ENCODE measurements around the gene COL28A1.

DNA sequence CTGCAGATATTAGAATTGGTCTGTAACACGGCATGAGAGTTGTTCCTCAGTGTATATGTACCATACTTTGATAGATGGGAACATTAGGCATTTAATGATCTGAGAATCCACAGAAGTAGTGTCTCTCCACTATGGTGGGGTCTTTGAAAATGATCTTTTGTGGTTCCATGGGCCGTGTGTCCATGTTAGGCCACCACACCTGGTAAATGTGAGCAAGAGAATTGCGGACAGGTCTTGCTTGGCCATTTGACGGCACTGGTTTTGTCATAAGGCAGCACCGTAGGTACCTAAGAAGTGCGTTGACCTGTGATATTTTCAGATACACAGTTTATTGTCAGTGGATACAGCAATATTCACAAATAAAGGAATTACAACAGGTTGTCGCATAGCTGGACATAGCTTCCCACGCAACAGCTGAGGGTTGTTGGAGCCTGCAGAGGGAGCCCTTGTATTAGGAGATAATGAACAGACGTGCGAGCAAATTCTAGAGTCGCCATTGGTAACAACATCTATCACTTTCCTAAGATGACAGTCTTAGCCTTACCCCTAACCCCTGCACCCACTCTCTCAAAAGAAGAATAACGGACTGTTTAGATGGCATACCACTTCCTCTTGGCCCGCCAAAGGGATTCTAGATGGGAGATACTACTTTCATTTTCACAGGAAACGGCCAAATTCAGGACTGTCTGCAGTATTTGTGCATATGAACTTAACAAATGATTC is 111.4 kb downstream of the COL28A1 start:
- TF ChIP-seq, protein P1, sequence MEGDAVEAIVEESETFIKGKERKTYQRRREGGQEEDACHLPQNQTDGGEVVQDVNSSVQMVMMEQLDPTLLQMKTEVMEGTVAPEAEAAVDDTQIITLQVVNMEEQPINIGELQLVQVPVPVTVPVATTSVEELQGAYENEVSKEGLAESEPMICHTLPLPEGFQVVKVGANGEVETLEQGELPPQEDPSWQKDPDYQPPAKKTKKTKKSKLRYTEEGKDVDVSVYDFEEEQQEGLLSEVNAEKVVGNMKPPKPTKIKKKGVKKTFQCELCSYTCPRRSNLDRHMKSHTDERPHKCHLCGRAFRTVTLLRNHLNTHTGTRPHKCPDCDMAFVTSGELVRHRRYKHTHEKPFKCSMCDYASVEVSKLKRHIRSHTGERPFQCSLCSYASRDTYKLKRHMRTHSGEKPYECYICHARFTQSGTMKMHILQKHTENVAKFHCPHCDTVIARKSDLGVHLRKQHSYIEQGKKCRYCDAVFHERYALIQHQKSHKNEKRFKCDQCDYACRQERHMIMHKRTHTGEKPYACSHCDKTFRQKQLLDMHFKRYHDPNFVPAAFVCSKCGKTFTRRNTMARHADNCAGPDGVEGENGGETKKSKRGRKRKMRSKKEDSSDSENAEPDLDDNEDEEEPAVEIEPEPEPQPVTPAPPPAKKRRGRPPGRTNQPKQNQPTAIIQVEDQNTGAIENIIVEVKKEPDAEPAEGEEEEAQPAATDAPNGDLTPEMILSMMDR (conservative IDR thresholded peaks at IDR 0.05; ENCODE audit: low read depth, low read length), result peak; percentile 94
- TF ChIP-seq EZH2 (IDR thresholded peaks at IDR 0.05; ENCODE audit: low read length, unreplicated experiment), result no peak
